Activated B cell treated with CpG ODN at 0.5 μM for 24 hours (primary cell): ENCODE measurements around the gene SLC24A4. TPM values are rescaled to one million over a fixed set of nuclear protein-coding genes. Genes with fewer than 3 reads are reported as not detected.

Experiments
- ATAC-seq: fragments of 200-7000 bp; cut with Tn5 transposase; one replicate; pipeline ENCODE4 v1.10.0; 2021; ENCODE audit warnings: low read depth, mild to moderate bottlenecking, moderate library complexity
- CTCF ChIA-PET: fragments of 350-600 bp; sonication (Branson Sonifier 250); formaldehyde crosslinking; loops from one replicate; lab custom pipeline; 2021; ENCODE audit warnings: antibody characterized with exemption; lab: Charles Lee
- POLR2A ChIA-PET: fragments of 350-600 bp; sonication (Branson Sonifier 250); formaldehyde crosslinking; loops from one replicate; lab custom pipeline; 2021; ENCODE audit warnings: antibody characterized with exemption; lab: Charles Lee
- DNase-seq: peaks from one replicate; pipeline ENCODE4 v3.0.0; 2022
- H3K27ac Mint-ChIP-seq: one replicate; pipeline ENCODE4 v1.8.0; 2020; ENCODE audit warnings: mixed read lengths
- H3K27me3 Mint-ChIP-seq: one replicate; pipeline ENCODE4 v1.8.0; 2021; ENCODE audit warnings: mixed read lengths
- H3K36me3 Mint-ChIP-seq: one replicate; pipeline ENCODE4 v1.8.0; 2021; ENCODE audit warnings: low read depth, mixed read lengths
- H3K4me1 Mint-ChIP-seq: one replicate; pipeline ENCODE4 v1.8.0; 2021; ENCODE audit warnings: mixed read lengths
- H3K4me3 Mint-ChIP-seq: one replicate; pipeline ENCODE4 v1.8.0; 2020; ENCODE audit warnings: mild to moderate bottlenecking, mixed read lengths
- H3K9me3 Mint-ChIP-seq: one replicate; pipeline ENCODE4 v1.8.0; 2020; ENCODE audit warnings: mixed read lengths
- intact Hi-C: fragments of 100-400 bp; cut with micrococcal nuclease; formaldehyde crosslinking; loops from one replicate; pipeline ENCODE4 v1.15.1; 2024
- total RNA-seq: library from RNA; stranded (reverse); gene quantifications from 2 replicates; pipeline ENCODE4 v1.2.3, GENCODE V29; 2022
- TF ChIP-seq, protein P1 (sequence below): fragments of 200-600 bp; IDR thresholded peaks from one replicate; pipeline ENCODE4 v1.8.0; 2022; ENCODE audit warnings: antibody characterized with exemption, mild to moderate bottlenecking

SLC24A4 gene
- total RNA-seq, 1 donor from 2014 or later, result 0.09 TPM

GRCh38 chr14:92457016-92457565 is 134.1 kb downstream of the SLC24A4 start:
- Mint-ChIP-seq H3K4me1 (peaks cover 7% of the 10 kb centered on the region), H3K4me3 (no peak overlapping the region), H3K27me3 (peaks cover 5% of the 10 kb centered on the region), H3K9me3 (no peaks in the 10 kb centered on the region), H3K27ac (no peak overlapping the region), H3K36me3 (no peaks in the 10 kb centered on the region)
- DNase-seq (no peak), ATAC-seq (no peak)
- intact Hi-C loops, result loop anchor here (2.0 kb wide), 3 partner anchors 224 to 416 kb away; partner anchors contain the start of gene TRIP11
- TF ChIP-seq, protein P1, sequence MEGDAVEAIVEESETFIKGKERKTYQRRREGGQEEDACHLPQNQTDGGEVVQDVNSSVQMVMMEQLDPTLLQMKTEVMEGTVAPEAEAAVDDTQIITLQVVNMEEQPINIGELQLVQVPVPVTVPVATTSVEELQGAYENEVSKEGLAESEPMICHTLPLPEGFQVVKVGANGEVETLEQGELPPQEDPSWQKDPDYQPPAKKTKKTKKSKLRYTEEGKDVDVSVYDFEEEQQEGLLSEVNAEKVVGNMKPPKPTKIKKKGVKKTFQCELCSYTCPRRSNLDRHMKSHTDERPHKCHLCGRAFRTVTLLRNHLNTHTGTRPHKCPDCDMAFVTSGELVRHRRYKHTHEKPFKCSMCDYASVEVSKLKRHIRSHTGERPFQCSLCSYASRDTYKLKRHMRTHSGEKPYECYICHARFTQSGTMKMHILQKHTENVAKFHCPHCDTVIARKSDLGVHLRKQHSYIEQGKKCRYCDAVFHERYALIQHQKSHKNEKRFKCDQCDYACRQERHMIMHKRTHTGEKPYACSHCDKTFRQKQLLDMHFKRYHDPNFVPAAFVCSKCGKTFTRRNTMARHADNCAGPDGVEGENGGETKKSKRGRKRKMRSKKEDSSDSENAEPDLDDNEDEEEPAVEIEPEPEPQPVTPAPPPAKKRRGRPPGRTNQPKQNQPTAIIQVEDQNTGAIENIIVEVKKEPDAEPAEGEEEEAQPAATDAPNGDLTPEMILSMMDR, result no peak
- CTCF ChIA-PET, result interaction anchor here (0.6 to 1.0 kb wide), 2 partner anchors 9 to 1230 kb away, joined by 3 to 5 read pairs; no protein-coding TSS in a partner anchor
- POLR2A ChIA-PET, result interaction anchor here (0.7 kb wide), 1 partner anchor 17 kb away, joined by 5 read pairs; no protein-coding TSS in a partner anchor

- CTCF ChIA-PET, result interaction anchor here (1.0 kb wide), 1 partner anchor 8 kb away, joined by 3 read pairs; no protein-coding TSS in a partner anchor
Observed at GRCh38 chr14:92458136-92459029, 135.4 kb downstream of the SLC24A4 start.

GRCh38 chr14:92459030-92459949 is 136.3 kb downstream of the SLC24A4 start:
- H3K4me3 Mint-ChIP-seq, result no peak overlapping the region
- DNase-seq (no peak), ATAC-seq (no peak)
- no peak overlapping the region for H3K27ac Mint-ChIP-seq
- H3K36me3 Mint-ChIP-seq, result no peaks in the 10 kb centered on the region
- ChIA-PET POLR2A (interaction anchor here (0.5 kb wide), 1 partner anchor 14 kb away, joined by 3 read pairs; no protein-coding TSS in a partner anchor), CTCF (no interaction called here)
- H3K4me1 Mint-ChIP-seq, result peaks cover 7% of the 10 kb centered on the region
- peaks cover 13% of the 10 kb centered on the region for H3K27me3 Mint-ChIP-seq
- no peaks in the 10 kb centered on the region for H3K9me3 Mint-ChIP-seq
- intact Hi-C loops, result no loop called here
- TF ChIP-seq, protein P1, result no peak

More at GRCh38 chr14:92458136-92459029, 135.4 kb downstream of the SLC24A4 start:
- no peaks in the 10 kb centered on the region for H3K36me3 Mint-ChIP-seq
- H3K27ac Mint-ChIP-seq, result no peak overlapping the region
- TF ChIP-seq, protein P1, result no peak
- H3K4me1 Mint-ChIP-seq, result peaks cover 7% of the 10 kb centered on the region
- ATAC-seq (no peak), DNase-seq (no peak)
- intact Hi-C loops, result no loop called here
- POLR2A ChIA-PET, result no interaction called here
- no peaks in the 10 kb centered on the region for H3K9me3 Mint-ChIP-seq
- peaks cover 10% of the 10 kb centered on the region for H3K27me3 Mint-ChIP-seq
- no peak overlapping the region for H3K4me3 Mint-ChIP-seq

DNA sequence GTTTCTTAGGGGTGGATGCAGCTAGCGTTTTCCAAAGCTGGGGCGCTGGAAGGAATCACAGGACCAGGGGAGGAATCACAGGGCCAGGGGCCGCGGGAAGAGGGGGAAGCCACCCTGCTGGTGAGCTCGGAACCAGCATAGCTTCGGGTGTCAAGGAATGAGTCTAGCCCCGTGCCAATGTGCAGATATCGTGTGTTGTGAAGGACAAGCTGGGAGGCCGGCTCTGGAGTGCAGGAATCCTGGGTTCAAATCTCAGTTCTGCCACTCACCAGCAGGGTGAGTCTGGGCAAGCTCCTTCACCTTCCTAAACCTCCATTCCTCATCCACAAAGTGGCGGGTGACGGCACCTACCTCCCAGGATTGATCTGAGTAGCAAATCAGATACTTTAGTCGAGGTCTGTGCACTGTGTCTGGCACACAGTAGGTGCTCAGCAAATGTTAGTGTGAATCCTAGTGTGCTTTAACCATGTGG is 137.0 kb downstream of the SLC24A4 start:
- intact Hi-C loops, result no loop called here
- peaks cover 13% of the 10 kb centered on the region for H3K27me3 Mint-ChIP-seq
- H3K4me3 Mint-ChIP-seq, result no peak overlapping the region

More for the DNA sequence above, 137.0 kb downstream of the SLC24A4 start:
- DNase-seq (no peak), ATAC-seq (no peak)
- no peaks in the 10 kb centered on the region for H3K36me3 Mint-ChIP-seq
- TF ChIP-seq, protein P1, result no peak
- no peaks in the 10 kb centered on the region for H3K9me3 Mint-ChIP-seq
- ChIA-PET CTCF (no interaction called here), POLR2A (interaction anchor here (0.5 kb wide), 1 partner anchor 14 kb away, joined by 3 read pairs; no protein-coding TSS in a partner anchor)
- peaks cover 7% of the 10 kb centered on the region for H3K4me1 Mint-ChIP-seq
- no peak overlapping the region for H3K27ac Mint-ChIP-seq
